Measurements from ENCODE around the gene EMX1. TPM values are rescaled to one million over a fixed set of nuclear protein-coding genes. Genes with fewer than 3 reads are reported as not detected.
A peak's percentile ranks its signal among the peaks of the same experiment; 100 is the strongest.

EMX1 gene
- total RNA-seq, 4 donors from 2014 or later, result not detected

DNA sequence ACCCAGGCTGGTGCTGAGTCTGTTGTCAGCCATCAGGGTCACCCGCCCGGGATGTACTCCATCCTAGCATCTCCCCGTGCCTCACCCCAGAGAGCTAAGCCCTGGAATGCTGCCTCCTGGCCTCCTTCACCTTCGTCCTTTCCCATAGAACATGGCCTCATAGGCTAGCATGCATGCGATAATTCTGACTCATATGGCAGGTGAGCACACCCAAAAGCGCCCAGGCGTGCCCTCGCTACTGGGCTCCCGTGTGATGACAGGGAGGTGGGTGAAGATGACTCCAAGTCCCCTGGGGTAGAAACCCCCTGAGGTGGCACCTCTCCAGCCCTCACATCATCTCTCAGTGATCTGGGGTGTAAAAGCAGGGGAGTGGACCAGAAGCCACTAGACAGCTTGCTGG is 22.8 kb upstream of the EMX1 start:
- WGBS, result no CpG with 5 or more reads among the region's 9 CpGs
- Histone ChIP-seq H3K4me3 (no peak overlapping the region), H3K27me3 (peaks cover 0 to 43% (median 0%) of the 10 kb centered on the region in 4 donors), H3K4me1 (peaks cover 10 to 23% (median 15%) of the 10 kb centered on the region in 4 donors), H3K27ac (replicated peaks in 1 of 4) (no peak overlapping the region), H3K9me3 (no peaks in the 10 kb centered on the region), H3K36me3 (peaks cover 9 to 26% (median 16%) of the 10 kb centered on the region in 4 donors)
- intact Hi-C loops (cut with DNase I), result loop anchor here (5.0 to 10.0 kb wide), 2 partner anchors 78 to 180 kb away; partner anchors contain the start of gene SFXN5
- no peak for DNase-seq (ENCODE audit: extremely low spot score)
- TF ChIP-seq POLR2A (IDR thresholded peaks at IDR 0.05; ENCODE audit: low read depth), result no peak
- TF ChIP-seq, protein P1, sequence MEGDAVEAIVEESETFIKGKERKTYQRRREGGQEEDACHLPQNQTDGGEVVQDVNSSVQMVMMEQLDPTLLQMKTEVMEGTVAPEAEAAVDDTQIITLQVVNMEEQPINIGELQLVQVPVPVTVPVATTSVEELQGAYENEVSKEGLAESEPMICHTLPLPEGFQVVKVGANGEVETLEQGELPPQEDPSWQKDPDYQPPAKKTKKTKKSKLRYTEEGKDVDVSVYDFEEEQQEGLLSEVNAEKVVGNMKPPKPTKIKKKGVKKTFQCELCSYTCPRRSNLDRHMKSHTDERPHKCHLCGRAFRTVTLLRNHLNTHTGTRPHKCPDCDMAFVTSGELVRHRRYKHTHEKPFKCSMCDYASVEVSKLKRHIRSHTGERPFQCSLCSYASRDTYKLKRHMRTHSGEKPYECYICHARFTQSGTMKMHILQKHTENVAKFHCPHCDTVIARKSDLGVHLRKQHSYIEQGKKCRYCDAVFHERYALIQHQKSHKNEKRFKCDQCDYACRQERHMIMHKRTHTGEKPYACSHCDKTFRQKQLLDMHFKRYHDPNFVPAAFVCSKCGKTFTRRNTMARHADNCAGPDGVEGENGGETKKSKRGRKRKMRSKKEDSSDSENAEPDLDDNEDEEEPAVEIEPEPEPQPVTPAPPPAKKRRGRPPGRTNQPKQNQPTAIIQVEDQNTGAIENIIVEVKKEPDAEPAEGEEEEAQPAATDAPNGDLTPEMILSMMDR (IDR thresholded peaks at IDR 0.05), result no peak
- TF ChIP-seq EP300 (IDR thresholded peaks at IDR 0.05), result no peak
- no peak for TF ChIP-seq POLR2AphosphoS5 (IDR thresholded peaks at IDR 0.05)

DNA sequence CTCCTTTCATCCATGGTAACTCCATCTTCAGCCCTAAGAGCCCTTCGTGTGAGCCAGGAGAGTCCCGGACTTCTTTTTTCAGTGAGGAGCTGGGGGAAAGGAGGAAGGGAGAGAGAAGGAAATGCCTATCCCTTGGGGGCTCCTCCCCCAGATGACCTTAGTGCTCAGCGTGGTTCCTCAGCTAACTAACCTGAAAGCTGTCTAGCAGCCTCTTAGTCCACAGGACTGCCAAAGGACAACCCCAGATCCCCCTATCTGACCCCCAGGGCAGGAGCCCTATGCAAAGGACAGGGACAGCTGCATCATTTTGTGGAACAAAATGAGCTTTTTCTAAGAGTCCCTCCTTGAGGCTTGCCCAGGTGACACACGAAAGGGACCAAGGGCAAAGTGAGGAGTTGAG is 22.2 kb upstream of the EMX1 start:
- intact Hi-C loops (cut with DNase I), result loop anchor here (5.0 to 10.0 kb wide), 2 partner anchors 180 to 282 kb away; partner anchors contain the start of gene SFXN5
- no peak overlapping the region for H3K27ac ChIP-seq (replicated peaks in 1 of 4)
- H3K4me3 ChIP-seq, result no peak overlapping the region
- H3K9me3 ChIP-seq, result no peaks in the 10 kb centered on the region
- TF ChIP-seq POLR2A (IDR thresholded peaks at IDR 0.05; ENCODE audit: low read depth), result no peak
- TF ChIP-seq POLR2AphosphoS5 (IDR thresholded peaks at IDR 0.05), result no peak
- TF ChIP-seq EP300 (IDR thresholded peaks at IDR 0.05), result no peak
- TF ChIP-seq, protein P1 (IDR thresholded peaks at IDR 0.05), result no peak
- peaks cover 9 to 17% (median 12%) of the 10 kb centered on the region in 4 donors for H3K4me1 ChIP-seq
- WGBS, result 10% methylated on average over 4 of the region's 4 CpGs
- peaks cover 9 to 22% (median 16%) of the 10 kb centered on the region in 4 donors for H3K36me3 ChIP-seq
- DNase-seq (ENCODE audit: extremely low spot score), result no peak
- peaks cover 0 to 49% (median 0%) of the 10 kb centered on the region in 4 donors for H3K27me3 ChIP-seq

DNA sequence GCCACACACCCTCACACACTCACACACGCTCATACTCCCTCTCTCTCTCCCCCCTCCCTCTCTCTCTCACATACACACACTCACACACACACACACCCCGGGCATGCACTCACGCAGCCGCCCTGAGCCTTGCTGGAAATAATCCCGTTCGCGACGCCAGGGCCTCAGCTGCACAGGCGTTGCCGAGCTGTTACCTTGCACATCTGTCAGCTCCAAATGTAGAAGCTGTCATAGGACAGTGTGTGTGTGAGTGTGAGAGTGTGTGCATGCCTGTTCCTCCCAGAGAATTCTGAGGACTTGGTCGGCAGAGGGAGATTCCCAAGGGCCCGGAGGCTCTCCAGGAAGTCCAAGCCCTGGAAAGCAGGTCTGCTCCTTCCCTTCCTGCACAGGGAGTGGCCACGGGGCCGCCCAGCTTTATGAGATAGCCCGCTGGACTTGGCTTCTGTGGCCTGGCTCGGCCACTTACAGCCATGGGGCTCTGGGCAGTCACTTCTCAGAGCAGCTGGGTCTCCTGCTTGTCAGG is 21.5 kb upstream of the EMX1 start:
- Histone ChIP-seq H3K4me1 (peaks cover 9 to 15% (median 12%) of the 10 kb centered on the region in 4 donors), H3K27ac (replicated peaks in 1 of 4) (no peak overlapping the region), H3K36me3 (peaks cover 9 to 19% (median 15%) of the 10 kb centered on the region in 4 donors), H3K4me3 (peak overlapping the region in 3 of 4 donors; percentile 9 to 28 (median 22)), H3K27me3 (peaks cover 0 to 56% (median 0%) of the 10 kb centered on the region in 4 donors), H3K9me3 (no peaks in the 10 kb centered on the region)
- DNase-seq (ENCODE audit: extremely low spot score), result no peak
- intact Hi-C loops (cut with DNase I), result loop anchor here (5.0 to 10.0 kb wide), 2 partner anchors 179 to 281 kb away; partner anchors contain the start of gene SFXN5
- TF ChIP-seq, protein P1 (IDR thresholded peaks at IDR 0.05), result no peak
- no peak for TF ChIP-seq POLR2AphosphoS5 (IDR thresholded peaks at IDR 0.05)
- TF ChIP-seq POLR2A (IDR thresholded peaks at IDR 0.05; ENCODE audit: low read depth), result no peak
- no peak for TF ChIP-seq EP300 (IDR thresholded peaks at IDR 0.05)
- WGBS, result 0% methylated on average over 10 of the region's 16 CpGs

DNA sequence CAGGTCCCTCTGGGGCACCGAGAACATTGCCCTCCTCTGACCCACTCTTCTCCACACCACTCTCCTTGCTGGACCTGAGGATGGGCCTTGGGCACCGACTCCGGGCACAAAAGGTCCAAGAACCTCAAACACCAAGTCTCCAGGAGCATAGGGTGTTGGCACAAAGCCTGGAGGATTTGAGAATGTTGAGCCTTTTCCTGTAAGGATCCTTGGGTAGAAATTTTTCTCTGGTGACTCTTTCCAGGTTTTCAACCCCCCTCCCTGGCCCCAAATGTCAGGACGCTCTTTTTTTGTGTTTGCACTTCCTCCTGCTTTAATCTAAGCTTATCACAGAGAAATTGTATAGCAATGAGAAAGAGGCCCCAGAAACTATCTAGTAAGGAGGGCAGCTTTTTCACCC is 20.9 kb upstream of the EMX1 start:
- H3K9me3 ChIP-seq, result no peaks in the 10 kb centered on the region
- H3K4me1 ChIP-seq, result peaks cover 9 to 15% (median 12%) of the 10 kb centered on the region in 4 donors
- no peak overlapping the region for H3K4me3 ChIP-seq
- TF ChIP-seq EP300 (IDR thresholded peaks at IDR 0.05), result no peak
- TF ChIP-seq, protein P1 (IDR thresholded peaks at IDR 0.05), result no peak
- TF ChIP-seq POLR2A (IDR thresholded peaks at IDR 0.05; ENCODE audit: low read depth), result no peak
- no peak for TF ChIP-seq POLR2AphosphoS5 (IDR thresholded peaks at IDR 0.05)
- H3K27ac ChIP-seq (replicated peaks in 1 of 4), result no peak overlapping the region
- intact Hi-C loops (cut with DNase I), result loop anchor here (5.0 to 10.0 kb wide), 2 partner anchors 178 to 281 kb away; partner anchors contain the start of gene SFXN5
- peaks cover 0 to 62% (median 0%) of the 10 kb centered on the region in 4 donors for H3K27me3 ChIP-seq
- 89% methylated on average over 4 of the region's 4 CpGs for WGBS
- no peak for DNase-seq (ENCODE audit: extremely low spot score)
- peaks cover 8 to 13% (median 10%) of the 10 kb centered on the region in 4 donors for H3K36me3 ChIP-seq

All from esophagus muscularis mucosa (tissue), 4 donors.